LNCaP clone FGC (cell line): ENCODE results near the gene SH3BP5.

Experiments used
- DNase-seq: peaks from one replicate; pipeline ENCODE4 v3.0.0-alpha.2; 2011; ENCODE audit warnings: low read depth
- H3K4me3 ChIP-seq: 2 replicates; pipeline ENCODE4 v1.5.1; 2011; ENCODE audit warnings: mild to moderate bottlenecking, low read depth, low read length, control low read depth
- TF ChIP-seq, protein P1 (sequence below): IDR thresholded peaks from 2 replicates; pipeline ENCODE4 v1.5.1; 2012; ENCODE audit warnings: mild to moderate bottlenecking; ENCODE audit not compliant: control insufficient read depth, insufficient read depth; ENCODE audit errors: extremely low read depth

Gene SH3BP5

DNA sequence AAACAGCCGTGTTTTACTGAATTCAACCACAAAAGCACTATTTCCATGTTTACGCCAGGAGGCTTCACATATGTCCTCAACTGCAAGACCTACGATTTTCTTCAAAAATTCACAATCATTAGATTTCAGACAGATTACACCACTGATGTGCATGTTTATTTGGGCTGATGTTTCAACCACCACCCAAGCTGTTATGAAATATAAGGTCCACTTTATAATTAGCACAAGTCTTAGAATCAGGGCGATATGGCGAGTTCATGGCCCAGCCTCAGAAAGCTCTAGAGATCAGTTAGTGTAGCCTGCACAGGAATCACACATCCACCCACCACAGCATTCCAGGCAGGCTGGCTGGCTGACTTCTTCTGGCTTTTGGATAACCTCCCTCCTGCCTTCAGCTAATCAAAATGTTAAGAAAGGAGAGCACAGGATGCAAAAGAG, 15.4 kb downstream of the SH3BP5 start:
- H3K4me3 ChIP-seq = no peak overlapping the region
- TF ChIP-seq, protein P1, sequence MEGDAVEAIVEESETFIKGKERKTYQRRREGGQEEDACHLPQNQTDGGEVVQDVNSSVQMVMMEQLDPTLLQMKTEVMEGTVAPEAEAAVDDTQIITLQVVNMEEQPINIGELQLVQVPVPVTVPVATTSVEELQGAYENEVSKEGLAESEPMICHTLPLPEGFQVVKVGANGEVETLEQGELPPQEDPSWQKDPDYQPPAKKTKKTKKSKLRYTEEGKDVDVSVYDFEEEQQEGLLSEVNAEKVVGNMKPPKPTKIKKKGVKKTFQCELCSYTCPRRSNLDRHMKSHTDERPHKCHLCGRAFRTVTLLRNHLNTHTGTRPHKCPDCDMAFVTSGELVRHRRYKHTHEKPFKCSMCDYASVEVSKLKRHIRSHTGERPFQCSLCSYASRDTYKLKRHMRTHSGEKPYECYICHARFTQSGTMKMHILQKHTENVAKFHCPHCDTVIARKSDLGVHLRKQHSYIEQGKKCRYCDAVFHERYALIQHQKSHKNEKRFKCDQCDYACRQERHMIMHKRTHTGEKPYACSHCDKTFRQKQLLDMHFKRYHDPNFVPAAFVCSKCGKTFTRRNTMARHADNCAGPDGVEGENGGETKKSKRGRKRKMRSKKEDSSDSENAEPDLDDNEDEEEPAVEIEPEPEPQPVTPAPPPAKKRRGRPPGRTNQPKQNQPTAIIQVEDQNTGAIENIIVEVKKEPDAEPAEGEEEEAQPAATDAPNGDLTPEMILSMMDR = no peak
- no peak for DNase-seq

DNA sequence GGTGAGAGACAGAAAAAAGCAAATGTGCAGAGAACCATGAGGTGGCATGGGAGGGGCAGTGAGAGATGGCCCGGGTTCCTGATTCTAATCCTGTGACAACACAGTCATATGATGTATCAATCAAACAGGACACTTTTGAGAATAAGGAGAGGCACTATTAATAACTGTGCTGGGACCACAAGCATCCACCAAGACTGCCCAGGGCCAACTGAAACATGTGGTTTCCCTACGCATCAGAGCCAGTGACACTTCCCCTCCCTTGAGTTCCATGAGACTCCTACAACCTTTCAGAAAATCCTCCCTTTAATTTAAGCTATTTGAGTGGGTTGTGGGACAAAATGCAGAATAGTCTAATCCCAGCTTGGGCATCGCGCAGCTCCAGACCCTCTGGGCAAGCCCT, 17.4 kb downstream of the SH3BP5 start:
- TF ChIP-seq, protein P1 = no peak
- no peak overlapping the region for H3K4me3 ChIP-seq
- no peak for DNase-seq

DNA sequence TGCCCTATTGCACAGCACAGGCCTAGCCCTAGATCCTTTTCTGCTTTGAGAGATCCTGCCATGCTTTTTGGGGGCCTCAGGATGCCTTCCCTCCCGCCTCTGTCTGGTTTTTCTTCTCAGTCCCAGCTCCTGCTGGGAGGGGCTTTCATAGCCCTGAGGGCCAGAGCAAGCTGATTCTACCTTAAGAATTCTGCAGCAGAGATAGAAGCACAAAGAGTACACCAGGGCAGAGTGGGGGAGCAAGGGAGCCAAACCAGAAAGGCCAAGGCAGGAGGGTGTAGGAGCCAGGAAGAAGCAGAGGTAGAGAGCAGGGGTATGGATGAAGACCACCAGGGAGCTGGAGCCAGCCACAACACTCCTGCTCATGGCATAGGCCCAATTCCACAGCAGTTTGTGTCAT, 18.1 kb downstream of the SH3BP5 start:
- TF ChIP-seq, protein P1 = no peak
- DNase-seq = no peak
- no peak overlapping the region for H3K4me3 ChIP-seq

DNA sequence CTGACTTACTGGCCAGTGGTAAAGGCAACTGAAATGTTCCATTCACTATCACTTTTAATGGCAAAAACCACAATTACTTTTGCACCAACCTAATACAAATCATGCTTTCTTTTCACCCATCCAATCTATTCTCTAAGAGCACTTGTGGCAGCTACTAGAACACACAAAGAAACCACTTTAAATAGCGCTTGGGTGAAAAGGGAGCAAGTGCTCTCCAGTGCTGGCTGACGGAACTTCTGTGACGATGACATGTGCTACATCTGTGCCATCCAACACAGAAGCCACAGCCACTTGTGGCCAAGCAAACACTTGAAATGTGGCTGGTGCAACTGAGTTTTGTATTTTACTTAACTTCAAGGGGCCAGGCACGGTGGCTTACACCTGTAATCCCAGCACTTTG, 18.9 kb downstream of the SH3BP5 start:
- DNase-seq = no peak
- TF ChIP-seq, protein P1 = no peak
- H3K4me3 ChIP-seq = no peak overlapping the region

DNA sequence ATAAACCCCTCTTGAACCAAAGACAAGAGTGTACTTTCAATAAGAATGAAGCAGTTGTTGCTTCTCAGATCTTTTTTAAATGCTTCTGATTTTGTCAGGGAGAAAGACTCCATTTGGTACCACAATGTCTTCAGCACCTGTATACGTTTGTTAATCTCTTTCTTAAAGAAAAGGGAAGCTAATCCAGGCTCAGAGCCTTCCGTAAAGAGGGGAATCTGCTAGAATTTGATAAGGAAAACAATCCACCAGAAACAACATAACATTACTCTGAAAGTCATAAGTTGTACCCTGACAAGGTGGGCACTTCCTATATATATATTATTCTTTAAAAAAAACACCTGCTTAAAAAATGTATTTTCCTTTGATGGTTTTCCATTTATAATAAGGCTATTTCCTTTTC, 19.8 kb downstream of the SH3BP5 start:
- TF ChIP-seq, protein P1 = no peak
- DNase-seq = no peak
- H3K4me3 ChIP-seq = no peak overlapping the region

DNA sequence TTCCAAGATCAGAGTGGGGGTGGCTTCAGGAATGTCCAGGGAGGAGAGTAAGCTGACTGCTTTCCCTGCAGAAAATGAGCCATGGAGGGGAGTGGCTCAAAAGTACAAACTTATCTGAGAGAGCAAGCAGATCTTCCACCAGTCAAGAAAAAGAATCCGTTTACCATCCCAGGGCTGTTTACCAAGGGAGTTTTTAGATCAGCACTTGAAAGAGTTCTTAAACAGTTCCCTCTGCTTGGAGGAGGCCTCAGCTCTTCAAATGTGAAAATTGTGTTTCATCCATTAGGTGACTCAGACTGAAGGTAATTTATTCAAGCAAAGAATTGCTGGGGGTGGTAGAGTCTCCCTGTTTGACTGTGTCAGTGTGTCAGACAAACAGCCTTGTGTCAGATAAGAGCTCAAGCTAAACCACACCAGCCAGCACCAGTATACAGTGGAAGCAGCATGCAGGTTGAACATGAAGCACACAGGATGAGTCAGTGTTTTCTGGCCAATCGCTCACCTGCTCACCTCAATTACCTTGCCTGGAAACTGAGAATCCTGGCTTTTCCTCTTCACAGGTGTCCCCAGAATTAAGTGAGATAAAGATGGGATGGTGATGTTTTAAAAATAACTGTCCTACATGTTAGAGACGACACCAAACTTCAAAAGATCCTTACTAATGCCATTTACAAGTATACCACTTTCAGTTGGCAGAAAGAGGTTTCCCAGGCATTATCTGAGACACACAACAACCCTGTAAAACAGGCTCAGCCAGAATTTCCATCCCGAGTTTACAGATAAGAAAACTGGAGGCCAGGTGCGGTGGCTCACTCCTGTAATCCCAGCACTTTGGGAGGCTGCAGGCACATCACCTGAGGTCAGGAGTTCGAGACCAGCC, 21.7 kb downstream of the SH3BP5 start:
- TF ChIP-seq, protein P1 = no peak
- DNase-seq = peak; percentile 72
- H3K4me3 ChIP-seq = no peak overlapping the region
